B cell (primary cell): ENCODE data around the gene ZNF521. TPM values are rescaled to one million over a fixed set of nuclear protein-coding genes. Genes with fewer than 3 reads are reported as not detected.
A peak's percentile ranks its signal among the peaks of the same experiment; 100 is the strongest.

ENCODE experiments used
- ATAC-seq: fragments of 200-7000 bp; cut with Tn5 transposase; one replicate; pipeline ENCODE4 v1.10.0; 2021; ENCODE audit warnings: low read depth, mild to moderate bottlenecking, moderate number of reproducible peaks, moderate library complexity
- CTCF ChIA-PET: fragments of 350-600 bp; sonication (Branson Sonifier 250); formaldehyde crosslinking; loops from one replicate; lab custom pipeline; 2021; ENCODE audit warnings: antibody characterized with exemption, inconsistent platforms; lab: Charles Lee
- POLR2A ChIA-PET: fragments of 350-600 bp; sonication (Branson Sonifier 250); formaldehyde crosslinking; loops from one replicate; lab custom pipeline; 2021; ENCODE audit warnings: antibody characterized with exemption; lab: Charles Lee
- DNase-seq: peaks from one replicate; pipeline ENCODE4 v3.0.0; 2013
- H2AFZ ChIP-seq: 2 replicates; pipeline ENCODE4 v1.6.1; 2012; ENCODE audit warnings: mild to moderate bottlenecking, low read depth, low read length; ENCODE audit not compliant: insufficient read depth, poor library complexity, severe bottlenecking
- H3K27ac ChIP-seq, 2 donors: 1 replicate in 1 of 2; 2 replicates in 1 of 2; pipeline ENCODE4 v1.5.1; 2012 to 2013; ENCODE audit warnings: low read length in 2 of 2, mild to moderate bottlenecking in 2 of 2, moderate library complexity in 1 of 2
- H3K27me3 ChIP-seq, 4 experiments: fragments of 200-600 bp in 1 of 4; sonication (generic) in 1 of 4; replicated peaks in 1 of 4; 1 replicate in 2 of 4; 2 replicates in 2 of 4; pipeline versions ENCODE4 v1.6.1 to v1.7.0; 2013 to 2016; ENCODE audit warnings: low read length in 3 of 4, mild to moderate bottlenecking in 2 of 4, mixed read lengths in 1 of 4, moderate library complexity in 1 of 4; ENCODE audit not compliant: insufficient read depth in 4 of 4, control insufficient read depth in 3 of 4; ENCODE audit errors: control extremely low read depth in 1 of 4
- H3K36me3 ChIP-seq, 2 experiments: replicated peaks in 1 of 2; 1 replicate in 1 of 2; 2 replicates in 1 of 2; pipeline versions ENCODE4 v1.6.1 to v1.7.1; 2013; ENCODE audit warnings: low read length in 1 of 2; ENCODE audit not compliant: insufficient read depth in 2 of 2, control insufficient read depth in 1 of 2; ENCODE audit errors: control extremely low read depth in 1 of 2, extremely low read depth in 1 of 2
- H3K4me1 ChIP-seq, 2 donors: fragments of 200-600 bp in 1 of 2; sonication (generic) in 1 of 2; 1 replicate in 1 of 2; 2 replicates in 1 of 2; pipeline versions ENCODE4 v1.5.1 to v1.6.1; 2013 to 2017; ENCODE audit warnings: low read length in 2 of 2; ENCODE audit not compliant: control insufficient read depth in 2 of 2, insufficient read depth in 2 of 2
- H3K4me2 ChIP-seq: replicated peaks from 2 replicates; pipeline ENCODE3; 2012; ENCODE audit warnings: mild to moderate bottlenecking, low read depth, low read length; ENCODE audit not compliant: poor library complexity, severe bottlenecking
- H3K4me3 ChIP-seq, 5 experiments: fragments of 200-600 bp in 1 of 5; sonication (generic) in 1 of 5; 1 replicate in 3 of 5; 2 replicates in 2 of 5; pipeline versions ENCODE4 v1.5.1 to v1.7.0; 2011 to 2016; ENCODE audit warnings: low read length in 4 of 5, mild to moderate bottlenecking in 4 of 5, low read depth in 2 of 5, control low read depth in 1 of 5, moderate library complexity in 1 of 5; ENCODE audit not compliant: insufficient read depth in 1 of 5; ENCODE audit errors: control extremely low read depth in 1 of 5, extremely low read depth in 1 of 5
- H3K79me2 ChIP-seq: fragments of 200-600 bp; sonication (generic); one replicate; pipeline ENCODE4 v1.6.0; 2016; ENCODE audit warnings: low read length; ENCODE audit not compliant: control insufficient read depth, insufficient read depth
- H3K9ac ChIP-seq: fragments of 200-600 bp; sonication (generic); 2 replicates; pipeline ENCODE4 v1.6.1; 2017; ENCODE audit warnings: mild to moderate bottlenecking, low read length, moderate library complexity
- H3K9me3 ChIP-seq, 3 donors: one replicate each; pipeline versions ENCODE4 v1.6.1 to v1.7.1; 2013; ENCODE audit warnings: low read length in 2 of 3; ENCODE audit not compliant: control insufficient read depth in 2 of 3, insufficient read depth in 1 of 3; ENCODE audit errors: control extremely low read depth in 1 of 3
- H4K20me1 ChIP-seq: 2 replicates; pipeline ENCODE4 v1.6.0; 2012; ENCODE audit warnings: mild to moderate bottlenecking, low read length; ENCODE audit not compliant: insufficient read depth, control insufficient read depth, poor library complexity, severe bottlenecking
- H3K27ac Mint-ChIP-seq: one replicate; pipeline ENCODE4 v1.8.0; 2021; ENCODE audit warnings: mixed read lengths
- H3K27me3 Mint-ChIP-seq: one replicate; pipeline ENCODE4 v1.8.0; 2021; ENCODE audit warnings: mixed read lengths
- H3K4me1 Mint-ChIP-seq: one replicate; pipeline ENCODE4 v1.8.0; 2021; ENCODE audit warnings: mixed read lengths
- H3K4me3 Mint-ChIP-seq: one replicate; pipeline ENCODE4 v1.8.0; 2021; ENCODE audit warnings: mixed read lengths
- H3K9me3 Mint-ChIP-seq: one replicate; pipeline ENCODE4 v1.8.0; 2022; ENCODE audit warnings: mixed read lengths; ENCODE audit not compliant: insufficient read depth
- CTCF ChIP-seq: fragments of 200-600 bp; IDR thresholded peaks from one replicate; pipeline ENCODE4 v1.8.0; 2022; ENCODE audit warnings: antibody characterized with exemption, mild to moderate bottlenecking
- EZH2 ChIP-seq: IDR thresholded peaks from 2 replicates; pipeline ENCODE4 v1.6.1; 2012; ENCODE audit warnings: borderline replicate concordance, low read depth, mild to moderate bottlenecking, moderate library complexity, low read length; ENCODE audit not compliant: insufficient read depth, poor library complexity, severe bottlenecking
- WGBS: methylation state at CpG from one replicate; pipeline ENCODE4 v1.1.5; 2013; ENCODE audit warnings: missing lambda C conversion rate; ENCODE audit not compliant: insufficient coverage; 5-methylcytosine and 5-hydroxymethylcytosine counted together
- intact Hi-C: fragments of 100-400 bp; cut with micrococcal nuclease; formaldehyde crosslinking; loops from one replicate; pipeline ENCODE4 v1.10.0; 2022
- polyA plus RNA-seq: library from polyadenylated mRNA; depleted of rRNA; stranded (reverse); fragments of >200 nt; gene quantifications from 2 replicates; pipeline ENCODE4 v1.2.3, GENCODE V29; 2012
- total RNA-seq, 2 donors: library from RNA; stranded (reverse); fragments of 120-200 nt in 1 of 2; gene quantifications; 1 replicate in 1 of 2; 2 replicates in 1 of 2; pipeline versions ENCODE4 v1.2.3 to v1.2.4, GENCODE V29; 2013 to 2022

Gene ZNF521
- total and polyA plus RNA-seq, 2 donors (not counting 1 experiment from before 2014, with no cell fraction given): 0.04 to 9.0 TPM

GRCh38 chr18:25353080-25353479 lies 1.1 kb upstream of the ZNF521 start:
- POLR2A ChIA-PET: no interaction called here
- CTCF ChIA-PET: interaction anchor here (1.1 kb wide), 1 partner anchor 477 kb away, joined by 3 read pairs; no protein-coding TSS in a partner anchor
- Mint-ChIP-seq H3K9me3 (no peaks in the 10 kb centered on the region), H3K27me3 (peaks cover 34% of the 10 kb centered on the region), H3K4me3 (peak overlapping the region; percentile 80), H3K4me1 (peaks cover 16% of the 10 kb centered on the region), H3K27ac (no peak overlapping the region)
- no peaks in the 10 kb centered on the region for H3K79me2 ChIP-seq
- TF ChIP-seq EZH2 (no peak), CTCF (no peak)
- no peak overlapping the region for H3K4me3 ChIP-seq
- no peak overlapping the region for H3K9ac ChIP-seq
- no peak for ATAC-seq
- H3K4me1 ChIP-seq: peaks cover 24 to 28% of the 10 kb centered on the region in 2 donors
- no peak overlapping the region for H3K4me2 ChIP-seq
- H3K27ac ChIP-seq: no peak overlapping the region
- H4K20me1 ChIP-seq: no peaks in the 10 kb centered on the region
- H3K9me3 ChIP-seq: peaks cover 0 to 16% (median 0%) of the 10 kb centered on the region in 3 donors
- no peak for DNase-seq
- H3K36me3 ChIP-seq: no peaks in the 10 kb centered on the region
- H2AFZ ChIP-seq: no peak overlapping the region
- intact Hi-C loops: loop anchor here (2.0 to 10.0 kb wide), 4 partner anchors 164 to 874 kb away; partner anchors contain the start of genes SS18 and TAF4B
- H3K27me3 ChIP-seq: peaks cover 0 to 46% (median 38%) of the 10 kb centered on the region in 4 experiments
- no CpG with 5 or more reads among the region's 4 CpGs for WGBS

GRCh38 chr18:25352629-25353005 lies 651 bp upstream of the ZNF521 start:
- H3K4me1 Mint-ChIP-seq: peaks cover 16% of the 10 kb centered on the region
- no peaks in the 10 kb centered on the region for H3K9me3 Mint-ChIP-seq
- H3K4me3 Mint-ChIP-seq: peak overlapping the region; percentile 80
- no peak for DNase-seq
- no peak for ATAC-seq
- H3K27me3 Mint-ChIP-seq: peaks cover 38% of the 10 kb centered on the region
- no CpG with 5 or more reads among the region's 6 CpGs for WGBS
- no peak overlapping the region for H3K27ac Mint-ChIP-seq
- no peak for TF ChIP-seq EZH2
- no peak for TF ChIP-seq CTCF
- no peaks in the 10 kb centered on the region for H4K20me1 ChIP-seq
- H3K4me3 ChIP-seq: peak overlapping the region in 3 of 5 experiments; percentile 31 to 36 (median 32)
- POLR2A ChIA-PET: no interaction called here
- peaks cover 0 to 48% (median 39%) of the 10 kb centered on the region in 4 experiments for H3K27me3 ChIP-seq
- H3K9me3 ChIP-seq: peaks cover 0 to 16% (median 0%) of the 10 kb centered on the region in 3 donors
- H3K79me2 ChIP-seq: no peaks in the 10 kb centered on the region
- peak overlapping the region; percentile 100 for H3K4me2 ChIP-seq
- H3K9ac ChIP-seq: peak overlapping the region; percentile 20
- CTCF ChIA-PET: interaction anchor here (1.1 kb wide), 1 partner anchor 477 kb away, joined by 3 read pairs; no protein-coding TSS in a partner anchor
- H3K36me3 ChIP-seq: no peaks in the 10 kb centered on the region
- intact Hi-C loops: loop anchor here (2.0 to 10.0 kb wide), 4 partner anchors 165 to 874 kb away; partner anchors contain the start of genes SS18 and TAF4B
- H3K4me1 ChIP-seq: peaks cover 24 to 28% of the 10 kb centered on the region in 2 donors
- H3K27ac ChIP-seq: no peak overlapping the region
- peak overlapping the region; percentile 34 for H2AFZ ChIP-seq
